GM19025 (cell line): ENCODE measurements around the gene CDH12.
"Not testable (repeated sequence)": the region's sequence is repeated elsewhere in the genome, so short reads cannot be mapped to it uniquely, and the experiment has no call there.

Experiments used
- ATAC-seq: cut with Tn5 transposase; IDR thresholded peaks from one replicate; pipeline ENCODE4 v1.9.1; 2021; ENCODE audit warnings: mild to moderate bottlenecking, low read depth, moderate library complexity; ENCODE audit not compliant: unreplicated experiment

The CDH12 gene

GRCh38 chr5:22058620-22059019 is 794.5 kb downstream of the CDH12 start:
- ATAC-seq = no peak

DNA sequence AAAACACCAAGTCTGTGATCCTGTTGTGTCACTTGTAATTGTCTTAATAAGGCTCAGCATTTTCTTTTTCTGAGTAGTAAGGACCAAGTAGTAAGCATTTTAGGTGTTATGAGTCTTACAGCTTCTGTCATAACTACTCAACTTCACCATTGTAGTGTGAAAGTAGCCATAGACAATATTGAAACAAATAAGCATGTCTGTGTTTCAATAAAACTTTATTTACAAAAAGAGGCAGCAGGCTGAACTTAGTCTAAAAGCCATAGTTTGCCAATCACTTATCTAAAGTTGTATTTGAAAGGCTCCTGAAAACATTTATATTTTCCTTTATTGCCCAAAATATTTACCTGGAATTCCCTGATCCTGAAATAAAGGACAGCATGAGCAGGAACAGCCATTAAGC is 796.1 kb downstream of the CDH12 start:
- no peak for ATAC-seq

DNA sequence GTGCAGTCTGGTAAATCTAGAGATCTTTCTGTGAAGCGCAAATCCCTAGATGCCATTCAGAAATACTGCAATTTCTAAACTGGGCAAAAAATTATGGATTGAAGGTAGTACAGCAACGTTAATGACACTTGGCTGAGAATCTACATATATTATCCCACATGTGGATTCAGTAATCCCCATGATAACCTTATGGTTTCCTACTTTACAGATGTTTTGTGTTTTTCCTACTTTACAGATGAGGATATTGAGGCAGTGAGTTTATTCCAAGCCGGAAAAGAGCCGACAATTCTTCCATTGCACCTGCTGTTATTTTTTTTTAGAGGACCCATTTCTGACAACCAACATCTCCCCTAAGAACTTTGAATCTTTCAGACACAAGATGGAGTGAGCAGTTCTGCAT is 796.5 kb downstream of the CDH12 start:
- no peak for ATAC-seq

DNA sequence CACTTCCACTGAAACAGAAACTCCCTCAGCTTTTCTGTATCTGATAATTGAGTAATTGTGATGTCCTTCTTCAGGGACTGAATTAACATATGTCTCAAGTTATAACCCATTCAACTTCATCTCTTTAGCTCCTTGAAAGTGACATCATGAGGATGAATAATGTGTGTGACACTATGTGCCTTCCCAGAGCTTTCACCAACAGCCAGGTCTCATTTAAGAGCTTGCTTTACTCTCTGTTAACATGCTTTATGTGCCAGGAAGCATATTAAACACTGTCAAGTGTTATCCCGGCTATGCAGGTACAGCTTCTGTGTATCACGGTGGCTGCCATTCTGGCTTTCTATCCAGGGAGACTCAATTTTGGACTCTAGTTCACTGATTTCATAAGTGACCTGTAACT is 799.9 kb downstream of the CDH12 start:
- no peak for ATAC-seq

DNA sequence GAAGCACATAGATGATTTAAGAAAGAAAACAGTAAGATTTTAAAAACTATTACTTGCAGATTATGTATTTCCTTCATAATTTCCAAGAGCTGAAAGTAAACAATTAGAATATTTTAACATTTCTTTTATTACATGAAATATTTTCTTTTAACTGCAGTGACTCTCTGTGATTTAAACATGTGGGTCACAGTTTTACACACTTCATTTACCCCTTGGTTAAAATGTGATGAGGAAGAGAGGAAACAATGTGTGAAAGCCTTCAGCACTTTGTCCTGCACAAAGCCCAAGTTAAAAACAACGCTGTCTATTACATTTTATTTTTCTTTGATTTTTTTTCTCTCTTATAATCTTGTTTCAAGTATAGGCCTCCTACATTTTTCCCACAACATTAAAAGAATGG is 801.3 kb downstream of the CDH12 start:
- no peak for ATAC-seq

DNA sequence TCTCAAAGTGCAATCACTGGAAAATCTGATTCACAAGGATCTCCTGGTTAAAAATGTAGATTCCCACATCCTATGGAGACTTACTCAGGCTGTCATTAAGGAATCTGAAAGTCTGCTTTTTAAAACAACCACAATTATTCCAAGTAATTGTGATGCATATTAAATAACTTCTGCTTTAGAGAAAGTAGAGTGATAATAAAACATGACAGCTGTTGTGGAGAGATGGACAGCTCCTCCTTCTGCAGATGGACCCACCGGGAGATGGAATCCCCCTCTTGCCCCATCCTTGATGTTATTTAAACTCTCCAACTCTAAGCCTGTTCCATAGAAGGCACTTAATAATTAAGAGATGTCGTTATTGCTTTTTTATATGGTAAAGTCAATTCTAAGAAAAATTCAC is 802.2 kb downstream of the CDH12 start:
- no peak for ATAC-seq

GRCh38 chr5:22044229-22044628 is 808.9 kb downstream of the CDH12 start:
- ATAC-seq = no peak

- no peak for ATAC-seq
Measured at GRCh38 chr5:22036061-22036460, 817.1 kb downstream of the CDH12 start.

- no peak for ATAC-seq
Measured at GRCh38 chr5:22033066-22033465, 820.1 kb downstream of the CDH12 start.

- no peak for ATAC-seq
Measured at GRCh38 chr5:22023784-22024183, 829.4 kb downstream of the CDH12 start.

DNA sequence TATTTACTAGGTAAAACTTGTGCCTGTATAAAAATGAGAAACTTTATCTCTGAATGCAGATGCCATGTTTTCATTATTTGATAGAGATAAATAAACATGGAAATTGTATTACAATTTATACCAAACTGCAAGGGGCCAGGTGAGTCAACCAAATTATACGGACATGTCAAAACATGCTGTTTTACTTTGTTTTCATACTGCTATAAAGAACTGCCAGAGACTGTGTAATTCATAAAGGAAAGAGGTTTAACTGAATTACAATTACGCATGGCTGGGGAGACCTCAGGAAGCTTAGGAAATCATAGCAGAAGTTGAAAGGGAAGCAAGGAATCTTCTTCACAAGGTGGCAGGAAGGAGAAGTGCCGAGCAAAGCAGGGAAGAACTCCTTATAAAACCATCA is 840.3 kb downstream of the CDH12 start:
- not testable (repeated sequence) for ATAC-seq

DNA sequence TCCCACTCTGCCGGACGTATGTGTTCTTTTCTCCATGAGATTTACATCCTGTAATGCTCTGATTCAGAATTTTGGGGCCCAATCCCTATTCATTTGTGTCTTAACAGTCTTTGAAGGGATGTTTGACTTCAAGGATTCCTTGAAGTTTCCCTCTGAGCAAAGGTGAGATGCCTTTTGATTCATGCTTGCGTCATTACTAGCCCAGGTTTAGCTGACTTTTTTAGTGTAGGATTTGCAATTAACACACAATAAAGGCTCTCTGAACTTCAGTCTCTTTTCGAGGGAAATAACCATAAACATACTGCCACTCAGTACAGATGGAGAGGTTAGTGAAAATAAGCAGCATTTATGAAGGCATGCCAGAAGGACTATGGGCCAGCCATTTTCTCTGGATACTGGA is 842.3 kb downstream of the CDH12 start:
- ATAC-seq = not testable (repeated sequence)

- not testable (repeated sequence) for ATAC-seq
Measured at GRCh38 chr5:22001097-22001496, 852.0 kb downstream of the CDH12 start.

- not testable (repeated sequence) for ATAC-seq
Measured at GRCh38 chr5:21985799-21986198, 867.3 kb downstream of the CDH12 start.

- ATAC-seq = not testable (repeated sequence)
Measured at GRCh38 chr5:21951571-21951970, 901.6 kb downstream of the CDH12 start.

DNA sequence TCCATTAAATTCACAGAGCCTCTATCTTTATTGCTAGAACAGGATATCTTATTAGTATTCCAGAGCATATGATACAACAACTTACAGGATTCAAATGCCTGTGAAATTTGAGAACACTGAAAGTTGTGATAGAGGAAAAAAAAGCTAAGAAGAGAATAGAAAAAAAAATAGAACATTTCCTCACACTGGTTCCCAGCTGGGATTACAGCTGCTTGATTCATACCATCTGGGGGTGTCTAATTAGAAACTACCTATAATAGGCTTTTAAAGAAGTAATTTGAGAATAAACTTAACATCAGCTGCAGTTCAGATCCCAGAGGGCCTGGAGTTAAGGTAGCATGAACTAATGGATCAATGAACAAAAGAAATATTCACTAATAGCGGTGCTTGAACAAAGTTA is 922.0 kb downstream of the CDH12 start:
- ATAC-seq = no peak

- ATAC-seq = peak; percentile 94
Measured at GRCh38 chr5:21919414-21920022, 933.6 kb downstream of the CDH12 start.

DNA sequence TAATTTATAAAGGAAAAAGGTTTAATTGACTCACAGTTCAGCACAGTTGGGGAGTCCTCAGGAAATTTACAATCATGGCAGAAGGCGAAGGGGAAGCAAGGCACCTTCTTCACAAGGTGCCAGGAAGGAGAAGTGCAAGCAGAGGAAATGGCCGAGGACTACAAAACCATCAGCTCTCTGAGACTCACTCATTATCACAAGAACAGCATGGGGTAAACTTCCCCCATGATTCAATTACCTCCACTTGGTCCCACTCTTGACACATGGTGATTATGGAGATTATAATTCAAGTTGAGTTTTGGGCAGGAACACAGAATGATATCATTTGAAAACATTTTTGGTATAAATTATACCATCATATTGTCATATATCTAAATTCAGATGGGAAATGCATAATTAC is 934.7 kb downstream of the CDH12 start:
- no peak for ATAC-seq

- no peak for ATAC-seq
Measured at GRCh38 chr5:21910731-21911130, 942.4 kb downstream of the CDH12 start.

DNA sequence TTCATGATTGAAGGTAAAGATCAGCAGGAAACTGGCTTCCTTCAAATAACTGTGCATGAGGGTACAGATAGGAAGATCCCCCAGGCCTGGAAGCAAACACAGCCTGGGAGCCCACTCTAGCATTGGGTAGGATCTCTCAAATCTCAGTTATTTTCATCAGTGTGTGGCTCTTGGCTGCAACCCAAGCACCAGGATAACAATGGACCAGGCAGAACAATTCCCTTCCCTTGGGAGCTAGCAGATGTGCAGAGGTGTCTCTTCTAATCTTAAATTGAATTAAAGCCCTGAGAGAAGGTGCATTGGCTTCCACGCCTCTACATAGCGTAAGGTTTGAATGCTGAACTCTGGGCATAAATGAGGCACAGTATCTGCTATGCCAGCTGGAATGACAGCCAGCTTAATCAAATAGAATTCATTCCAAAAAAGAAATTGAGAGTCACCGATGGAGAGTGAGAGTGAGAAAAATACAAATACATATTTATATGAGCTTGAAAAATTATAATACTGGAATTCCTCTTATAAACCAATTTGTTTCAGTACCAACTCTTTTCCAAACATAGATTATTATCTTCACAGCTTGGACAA is 957.3 kb downstream of the CDH12 start:
- ATAC-seq = no peak

DNA sequence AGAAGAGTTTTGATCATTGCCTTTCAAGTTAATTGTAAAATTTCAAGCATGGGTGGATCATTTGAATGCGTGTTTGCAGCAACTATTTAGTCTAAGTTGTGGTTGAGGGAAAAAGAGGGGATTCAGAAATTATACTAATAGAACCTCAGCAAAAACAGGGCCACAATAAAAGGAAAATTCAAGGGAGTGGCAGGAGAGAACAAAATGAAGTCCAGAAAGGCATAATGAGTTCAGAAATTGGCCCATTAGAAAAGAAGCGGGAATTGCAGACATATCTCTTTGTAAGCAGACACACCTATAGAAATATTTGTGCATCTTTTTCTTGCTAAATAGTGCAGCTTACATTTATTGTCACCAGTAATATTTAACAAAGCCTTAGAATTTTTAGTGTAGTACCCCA is 960.0 kb downstream of the CDH12 start:
- ATAC-seq = no peak

DNA sequence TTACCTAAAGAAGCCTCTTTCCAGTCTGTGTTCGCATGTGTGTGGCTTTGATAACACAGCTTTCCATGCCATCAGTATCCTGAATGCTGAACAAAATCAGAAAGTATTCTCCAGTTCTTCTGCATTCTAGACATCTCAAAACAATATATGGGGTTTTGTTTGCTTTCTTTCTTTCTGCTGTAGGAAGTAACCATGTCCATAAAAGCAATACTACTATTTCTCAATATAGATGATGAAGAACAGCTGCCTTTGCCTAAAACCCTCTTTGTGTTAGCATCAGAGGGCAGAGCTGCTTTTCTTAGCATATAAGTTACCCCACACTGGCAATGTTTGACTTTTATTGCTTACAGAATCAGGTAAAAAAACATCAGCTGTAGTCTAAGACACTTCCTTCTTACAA is 963.6 kb downstream of the CDH12 start:
- ATAC-seq = no peak
